Measurements from ENCODE around the gene PLXDC1. TPM values are rescaled to one million over a fixed set of nuclear protein-coding genes. Genes with fewer than 3 reads are reported as not detected.
"Not testable (repeated sequence)": the region's sequence is repeated elsewhere in the genome, so short reads cannot be mapped to it uniquely, and the experiment has no call there.

The PLXDC1 gene
- polyA plus RNA-seq, 1 experiment, result 1.9 TPM

DNA sequence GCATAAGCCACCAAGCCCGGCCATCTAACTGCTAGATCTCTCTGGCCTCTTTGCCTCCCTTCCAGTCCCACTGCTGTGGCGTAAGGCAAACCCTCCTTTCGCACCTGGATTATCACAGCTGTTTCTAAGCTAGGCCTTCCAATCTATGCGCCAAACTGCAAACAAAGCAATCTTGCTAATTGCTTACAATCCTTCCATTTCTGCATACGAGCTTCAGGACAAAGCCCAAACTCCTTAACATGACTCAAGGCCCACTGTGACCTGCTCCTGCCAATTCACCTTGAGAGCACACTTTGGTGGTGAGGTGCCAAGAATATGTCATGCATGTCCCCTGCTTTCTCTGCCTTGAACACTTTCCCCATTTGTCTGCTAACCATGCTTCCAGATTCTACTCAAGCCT lies 20.5 kb upstream of the PLXDC1 start:
- DNase-seq (ENCODE audit: low read depth, low spot score), result no peak
- Histone ChIP-seq H3K9me3 (ENCODE audit: control insufficient read depth, insufficient read depth, low read length) (no peaks in the 10 kb centered on the region; the same call in 1 of the 2 replicates), H3K27me3 (ENCODE audit: control insufficient read depth, insufficient read depth, low read length) (peaks cover 7% of the 10 kb centered on the region), H3K4me3 (ENCODE audit: low read depth, low read length) (no peak overlapping the region), H3K27ac (ENCODE audit: low read depth, low read length) (no peak overlapping the region)
- TF ChIP-seq, protein P1, sequence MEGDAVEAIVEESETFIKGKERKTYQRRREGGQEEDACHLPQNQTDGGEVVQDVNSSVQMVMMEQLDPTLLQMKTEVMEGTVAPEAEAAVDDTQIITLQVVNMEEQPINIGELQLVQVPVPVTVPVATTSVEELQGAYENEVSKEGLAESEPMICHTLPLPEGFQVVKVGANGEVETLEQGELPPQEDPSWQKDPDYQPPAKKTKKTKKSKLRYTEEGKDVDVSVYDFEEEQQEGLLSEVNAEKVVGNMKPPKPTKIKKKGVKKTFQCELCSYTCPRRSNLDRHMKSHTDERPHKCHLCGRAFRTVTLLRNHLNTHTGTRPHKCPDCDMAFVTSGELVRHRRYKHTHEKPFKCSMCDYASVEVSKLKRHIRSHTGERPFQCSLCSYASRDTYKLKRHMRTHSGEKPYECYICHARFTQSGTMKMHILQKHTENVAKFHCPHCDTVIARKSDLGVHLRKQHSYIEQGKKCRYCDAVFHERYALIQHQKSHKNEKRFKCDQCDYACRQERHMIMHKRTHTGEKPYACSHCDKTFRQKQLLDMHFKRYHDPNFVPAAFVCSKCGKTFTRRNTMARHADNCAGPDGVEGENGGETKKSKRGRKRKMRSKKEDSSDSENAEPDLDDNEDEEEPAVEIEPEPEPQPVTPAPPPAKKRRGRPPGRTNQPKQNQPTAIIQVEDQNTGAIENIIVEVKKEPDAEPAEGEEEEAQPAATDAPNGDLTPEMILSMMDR (IDR thresholded peaks at IDR 0.05; ENCODE audit: low read depth, low read length), result no peak
- ChIA-PET POLR2A (no interaction called here), CTCF (no interaction called here)

DNA sequence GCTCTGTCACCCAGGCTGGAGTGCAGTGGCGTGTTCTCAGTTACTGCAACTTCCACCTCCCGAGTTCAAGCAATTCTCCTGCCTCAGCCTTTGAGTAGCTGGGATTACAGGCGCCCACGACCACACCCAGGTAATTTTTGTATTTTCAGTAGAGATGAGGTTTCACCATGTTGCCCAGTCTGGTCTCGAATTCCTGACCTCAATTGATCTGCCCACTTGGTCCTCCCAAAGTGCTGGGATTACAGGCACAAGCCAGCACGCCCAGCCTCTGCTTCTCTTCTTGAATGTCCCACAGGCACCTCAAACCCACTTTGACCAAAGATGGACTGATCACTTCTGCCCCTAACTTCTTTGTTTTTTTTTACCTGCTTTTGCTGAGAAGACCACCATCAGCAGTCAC lies 19.1 kb upstream of the PLXDC1 start:
- TF ChIP-seq, protein P1 (IDR thresholded peaks at IDR 0.05; ENCODE audit: low read depth, low read length), result no peak
- H3K9me3 ChIP-seq (ENCODE audit: control insufficient read depth, insufficient read depth, low read length), result peaks cover 3% of the 10 kb centered on the region; the same call in 1 of the 2 replicates
- ChIA-PET CTCF (interaction anchor here (0.8 kb wide), 1 partner anchor 188 kb away, joined by 3 read pairs; no protein-coding TSS in a partner anchor), POLR2A (interaction anchor here (0.6 kb wide), 1 partner anchor 317 kb away, joined by 3 read pairs; the partner anchor contains the start of gene RPL23)
- H3K27me3 ChIP-seq (ENCODE audit: control insufficient read depth, insufficient read depth, low read length), result peaks cover 20% of the 10 kb centered on the region
- no peak overlapping the region for H3K27ac ChIP-seq (ENCODE audit: low read depth, low read length)
- no peak overlapping the region for H3K4me3 ChIP-seq (ENCODE audit: low read depth, low read length)
- no peak for DNase-seq (ENCODE audit: low read depth, low spot score)

DNA sequence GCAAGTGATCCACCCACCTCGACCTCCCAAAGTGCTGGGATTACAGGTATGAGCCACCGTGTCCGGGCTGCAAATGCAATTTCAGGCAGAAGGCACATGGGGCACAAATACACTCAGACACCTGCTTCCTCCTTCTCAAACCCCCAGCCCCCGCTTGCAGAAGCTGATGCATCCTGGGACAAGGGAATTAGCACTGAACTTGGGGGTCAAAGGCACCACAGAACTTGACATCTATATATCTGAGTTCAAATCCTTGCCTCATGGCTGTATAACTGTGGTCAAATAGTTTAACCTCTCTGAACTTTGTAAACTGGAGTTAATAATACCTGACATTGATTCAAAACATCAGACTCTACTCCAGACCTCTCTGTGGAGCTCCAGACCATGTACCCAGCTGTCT lies 18.7 kb upstream of the PLXDC1 start:
- CTCF ChIA-PET, result interaction anchor here (0.8 kb wide), 1 partner anchor 187 kb away, joined by 3 read pairs; no protein-coding TSS in a partner anchor
- POLR2A ChIA-PET, result interaction anchor here (0.6 kb wide), 1 partner anchor 17 kb away, joined by 3 read pairs; no protein-coding TSS in a partner anchor
- TF ChIP-seq, protein P1 (IDR thresholded peaks at IDR 0.05; ENCODE audit: low read depth, low read length), result no peak
- no peak for DNase-seq (ENCODE audit: low read depth, low spot score)
- no peak overlapping the region for H3K4me3 ChIP-seq (ENCODE audit: low read depth, low read length)
- peaks cover 25% of the 10 kb centered on the region for H3K27me3 ChIP-seq (ENCODE audit: control insufficient read depth, insufficient read depth, low read length)
- H3K9me3 ChIP-seq (ENCODE audit: control insufficient read depth, insufficient read depth, low read length), result peaks cover 4% of the 10 kb centered on the region; the same call in 1 of the 2 replicates
- H3K27ac ChIP-seq (ENCODE audit: low read depth, low read length), result no peak overlapping the region

DNA sequence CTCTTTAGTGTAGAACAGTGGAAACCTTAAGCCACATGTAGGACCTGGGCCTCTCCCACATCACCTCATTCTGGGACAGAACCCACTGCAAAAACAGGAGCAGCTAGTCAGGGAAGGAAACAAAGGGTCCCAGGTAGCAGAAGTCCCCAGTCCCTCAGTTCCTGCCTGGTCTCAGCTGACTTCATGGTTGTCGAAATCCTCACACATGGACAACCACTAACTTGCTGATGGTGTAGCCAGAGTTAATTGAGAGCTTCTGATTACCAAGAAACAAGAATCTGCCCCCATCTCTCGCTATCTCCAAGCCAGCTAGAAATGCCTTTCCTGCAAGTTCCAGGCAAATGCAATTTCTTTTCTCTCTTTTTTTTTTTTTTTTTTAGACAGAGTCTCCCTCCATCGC lies 18.1 kb upstream of the PLXDC1 start:
- Histone ChIP-seq H3K27me3 (ENCODE audit: control insufficient read depth, insufficient read depth, low read length) (peaks cover 30% of the 10 kb centered on the region), H3K9me3 (ENCODE audit: control insufficient read depth, insufficient read depth, low read length) (peaks cover 4% of the 10 kb centered on the region; the same call in 1 of the 2 replicates), H3K4me3 (ENCODE audit: low read depth, low read length) (no peak overlapping the region), H3K27ac (ENCODE audit: low read depth, low read length) (no peak overlapping the region)
- TF ChIP-seq, protein P1 (IDR thresholded peaks at IDR 0.05; ENCODE audit: low read depth, low read length), result no peak
- CTCF ChIA-PET, result no interaction called here
- no peak for DNase-seq (ENCODE audit: low read depth, low spot score)
- POLR2A ChIA-PET, result interaction anchor here (0.6 kb wide), 1 partner anchor 16 kb away, joined by 3 read pairs; no protein-coding TSS in a partner anchor

DNA sequence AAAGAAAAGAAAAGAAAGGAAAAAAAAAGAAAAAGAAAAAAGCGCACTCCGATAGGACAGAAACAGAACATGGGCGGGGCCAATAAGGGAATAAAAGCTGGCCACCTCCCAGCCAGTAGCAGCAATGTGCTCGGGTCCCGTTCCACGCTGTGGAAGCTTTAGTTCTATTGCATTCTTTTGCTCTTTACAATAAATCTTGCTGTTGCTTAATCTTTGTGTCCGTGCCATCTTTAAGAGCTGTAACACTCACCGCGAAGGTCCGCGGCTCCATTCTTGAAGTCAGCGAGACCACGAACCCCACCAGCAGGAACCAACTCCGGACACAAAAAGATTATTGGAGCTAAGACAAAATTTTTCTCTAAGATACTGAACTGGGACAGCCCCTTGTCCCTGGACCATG lies 17.7 kb upstream of the PLXDC1 start:
- no peak for DNase-seq (ENCODE audit: low read depth, low spot score)
- CTCF ChIA-PET, result no interaction called here
- Histone ChIP-seq H3K9me3 (ENCODE audit: control insufficient read depth, insufficient read depth, low read length) (peaks cover 4% of the 10 kb centered on the region; the same call in 1 of the 2 replicates), H3K27ac (ENCODE audit: low read depth, low read length) (no peak overlapping the region), H3K4me3 (ENCODE audit: low read depth, low read length) (no peak overlapping the region), H3K27me3 (ENCODE audit: control insufficient read depth, insufficient read depth, low read length) (peaks cover 32% of the 10 kb centered on the region)
- TF ChIP-seq, protein P1 (IDR thresholded peaks at IDR 0.05; ENCODE audit: low read depth, low read length), result no peak
- POLR2A ChIA-PET, result no interaction called here

DNA sequence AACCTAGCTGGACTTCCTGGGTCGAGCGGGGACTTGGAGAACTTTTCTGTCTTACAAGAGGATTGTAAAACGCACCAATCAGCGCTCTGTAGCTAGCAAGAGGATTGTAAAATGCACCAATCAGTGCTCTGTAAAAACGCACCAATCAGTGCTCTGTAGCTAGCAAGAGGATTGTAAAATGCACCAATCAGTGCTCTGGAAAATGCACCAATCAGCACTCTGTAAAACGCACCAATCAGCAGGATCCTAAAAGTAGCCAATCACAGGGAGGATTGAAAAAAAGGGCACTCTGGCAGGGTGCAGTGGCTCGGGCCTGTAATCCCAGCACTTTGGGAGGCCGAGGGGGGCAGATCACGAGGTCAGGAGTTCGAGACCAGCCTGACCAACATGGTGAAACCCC lies 17.1 kb upstream of the PLXDC1 start:
- H3K27ac ChIP-seq (ENCODE audit: low read depth, low read length); H3K9me3 ChIP-seq (ENCODE audit: control insufficient read depth, insufficient read depth, low read length); CTCF ChIA-PET; DNase-seq (ENCODE audit: low read depth, low spot score); POLR2A ChIA-PET; H3K4me3 ChIP-seq (ENCODE audit: low read depth, low read length): not testable (repeated sequence)
- peaks cover 32% of the 10 kb centered on the region for H3K27me3 ChIP-seq (ENCODE audit: control insufficient read depth, insufficient read depth, low read length)
